IgD-negative memory B cell (primary cell): Measurements from ENCODE around the gene SHB. TPM values are rescaled to one million over a fixed set of nuclear protein-coding genes. Genes with fewer than 3 reads are reported as not detected.

Source experiments
- H3K27ac Mint-ChIP-seq, 3 donors: one replicate each; pipeline ENCODE4 v1.8.0; 2020 to 2022; ENCODE audit warnings: mild to moderate bottlenecking in 3 of 3, mixed read lengths in 3 of 3, moderate library complexity in 1 of 3
- H3K27me3 Mint-ChIP-seq: one replicate; pipeline ENCODE4 v1.8.0; 2021; ENCODE audit warnings: mixed read lengths
- H3K36me3 Mint-ChIP-seq: one replicate; pipeline ENCODE4 v1.8.0; 2020; ENCODE audit warnings: mild to moderate bottlenecking, mixed read lengths
- H3K4me1 Mint-ChIP-seq, 3 donors: one replicate each; pipeline ENCODE4 v1.8.0; 2020 to 2022; ENCODE audit warnings: mixed read lengths in 3 of 3, mild to moderate bottlenecking in 1 of 3
- H3K4me3 Mint-ChIP-seq, 4 donors: one replicate each; pipeline ENCODE4 v1.8.0; 2020 to 2022; ENCODE audit warnings: mild to moderate bottlenecking in 4 of 4, mixed read lengths in 4 of 4, moderate library complexity in 3 of 4
- H3K9me3 Mint-ChIP-seq, 3 donors: one replicate each; pipeline ENCODE4 v1.8.0; 2020 to 2021; ENCODE audit warnings: mixed read lengths in 3 of 3, mild to moderate bottlenecking in 1 of 3
- polyA plus RNA-seq: library from polyadenylated mRNA; unstranded; fragments of 300-500 nt; fragmentation: Illumina TruSeq; gene quantifications from one replicate; pipeline ENCODE4 v1.2.3, GENCODE V29; 2021

Gene SHB
- polyA plus RNA-seq, 1 donor from 2014 or later = not detected

DNA sequence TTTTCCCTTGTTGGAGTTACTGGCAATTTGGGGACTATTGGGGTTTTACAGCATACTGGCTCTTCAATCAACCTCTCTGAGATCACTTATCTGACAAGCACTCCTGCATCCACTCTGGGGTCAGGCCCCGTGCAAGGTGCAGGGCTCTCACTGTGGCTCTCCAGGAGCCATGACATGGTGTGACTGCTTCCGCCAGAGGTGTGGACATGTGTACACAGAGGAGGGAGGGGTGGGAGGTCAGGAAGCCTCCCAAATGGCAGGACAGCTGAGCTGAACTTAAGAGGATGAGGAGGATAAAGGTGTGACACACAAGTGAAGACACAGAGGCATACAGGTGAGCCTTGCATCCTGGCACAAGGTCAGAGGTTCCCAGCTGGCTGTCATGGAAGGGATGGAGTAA lies 24.3 kb downstream of the SHB start:
- Mint-ChIP-seq H3K27me3 (peaks cover 5% of the 10 kb centered on the region), H3K4me3 (no peak overlapping the region), H3K9me3 (no peaks in the 10 kb centered on the region), H3K27ac (no peak overlapping the region), H3K36me3 (no peaks in the 10 kb centered on the region), H3K4me1 (peaks cover 0 to 2% (median 0%) of the 10 kb centered on the region in 3 donors)

DNA sequence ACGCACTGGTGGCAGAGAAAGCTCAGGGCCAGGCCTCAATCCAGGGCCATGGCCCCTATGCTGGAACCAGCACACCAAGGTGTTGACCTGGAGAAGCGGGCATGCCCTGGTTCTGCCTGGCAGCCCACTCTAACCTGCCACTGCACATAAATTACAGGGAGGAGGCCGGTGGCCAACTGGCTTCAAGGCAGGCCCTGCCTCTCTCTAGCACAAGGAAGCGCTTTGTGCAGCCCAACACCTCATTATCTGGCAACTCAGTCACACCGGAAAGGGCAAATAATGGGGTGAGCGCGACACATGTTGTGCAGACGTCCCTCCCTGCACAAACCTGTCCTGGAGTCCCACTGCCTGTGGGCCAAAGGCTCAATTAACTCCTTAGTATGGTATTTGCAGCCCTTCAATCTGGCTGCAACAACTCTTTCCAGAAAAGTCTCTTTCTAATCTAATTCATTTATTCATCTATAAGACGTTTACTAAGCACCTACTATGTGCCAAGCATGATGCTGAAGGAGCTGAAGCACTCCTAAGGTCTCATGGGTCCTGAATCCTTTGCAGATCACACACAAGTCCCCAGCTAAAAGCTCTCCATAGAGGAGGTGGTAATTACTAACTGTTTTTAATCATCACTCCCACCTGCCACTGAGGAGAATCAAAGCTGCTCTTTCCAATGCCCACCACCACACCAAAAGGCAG lies 24.9 kb downstream of the SHB start:
- Mint-ChIP-seq H3K27me3 (peaks cover 5% of the 10 kb centered on the region), H3K36me3 (no peaks in the 10 kb centered on the region), H3K4me1 (peaks cover 0 to 2% (median 0%) of the 10 kb centered on the region in 3 donors), H3K9me3 (no peaks in the 10 kb centered on the region), H3K4me3 (no peak overlapping the region), H3K27ac (no peak overlapping the region)

DNA sequence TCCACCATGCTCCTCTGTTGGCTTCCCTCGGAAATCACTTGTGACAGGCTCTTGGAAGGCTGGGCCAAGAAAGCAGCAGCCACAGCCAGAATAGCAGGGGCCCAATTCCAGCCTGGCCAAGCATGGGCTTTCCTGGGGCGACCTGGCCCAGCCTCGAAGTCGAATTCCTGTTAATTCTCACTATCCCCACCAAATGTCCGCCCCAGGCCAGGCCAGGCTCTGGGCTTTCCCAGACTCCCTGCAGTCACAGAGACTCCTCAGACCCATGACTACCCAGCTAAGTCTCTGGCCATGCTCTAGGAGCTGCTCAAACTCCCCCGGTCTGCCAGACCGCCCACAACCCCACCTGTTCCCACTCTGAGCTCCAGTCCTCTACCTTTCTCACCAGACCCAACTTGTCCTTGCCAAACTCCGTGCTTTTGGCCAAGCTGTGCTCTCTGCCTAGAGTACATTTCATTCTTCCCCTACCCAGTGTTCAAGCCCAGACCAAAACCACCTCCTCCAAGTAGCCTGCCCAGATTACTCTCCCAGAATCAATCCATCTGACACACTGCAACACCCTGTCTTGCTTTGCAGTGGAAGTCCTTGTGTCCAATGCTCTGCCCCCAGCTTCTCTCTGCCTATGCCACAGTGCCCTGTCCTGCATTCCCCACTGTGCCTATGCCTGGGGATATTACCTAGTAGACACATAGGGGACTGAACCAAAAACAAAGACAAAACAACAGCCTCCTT lies 26.2 kb downstream of the SHB start:
- no peaks in the 10 kb centered on the region for H3K9me3 Mint-ChIP-seq
- no peaks in the 10 kb centered on the region for H3K36me3 Mint-ChIP-seq
- peaks cover 5% of the 10 kb centered on the region for H3K27me3 Mint-ChIP-seq
- peaks cover 0 to 3% (median 0%) of the 10 kb centered on the region in 3 donors for H3K4me1 Mint-ChIP-seq
- no peak overlapping the region for H3K27ac Mint-ChIP-seq
- no peak overlapping the region for H3K4me3 Mint-ChIP-seq

DNA sequence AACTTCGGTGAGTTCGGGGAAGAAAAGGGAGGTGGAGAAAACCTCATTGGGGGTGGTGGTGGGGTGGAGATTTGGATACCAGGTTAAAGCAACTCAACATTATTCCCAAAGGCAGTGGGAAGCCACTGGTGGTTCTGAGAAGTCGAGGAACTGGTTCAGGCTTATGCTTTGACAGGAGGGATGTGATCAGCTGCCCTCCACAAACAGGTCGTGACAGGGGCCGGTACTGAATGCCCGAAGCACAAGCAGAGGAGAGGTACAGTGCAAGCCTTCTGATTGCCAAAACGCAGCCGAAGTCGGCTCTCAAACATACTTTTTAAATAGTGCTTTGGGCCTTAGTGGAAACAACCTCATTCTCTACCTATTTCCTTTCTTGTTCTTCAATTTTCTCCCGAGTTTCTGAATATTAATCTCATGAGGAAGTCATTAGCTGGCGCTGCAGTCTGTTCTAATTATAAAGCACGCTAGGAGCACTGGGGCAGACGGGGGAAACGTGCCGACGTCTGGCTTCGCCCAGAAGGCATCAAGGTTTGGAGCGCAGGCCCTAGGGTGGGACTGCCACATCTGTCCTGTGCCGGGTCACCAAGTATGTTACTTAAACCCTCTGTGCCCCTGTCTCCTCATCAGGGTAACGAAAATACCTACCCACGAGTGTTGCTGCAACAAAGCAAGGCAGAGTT lies 27.3 kb downstream of the SHB start:
- no peak overlapping the region for H3K27ac Mint-ChIP-seq
- no peaks in the 10 kb centered on the region for H3K9me3 Mint-ChIP-seq
- H3K36me3 Mint-ChIP-seq = no peaks in the 10 kb centered on the region
- peaks cover 0 to 3% (median 0%) of the 10 kb centered on the region in 3 donors for H3K4me1 Mint-ChIP-seq
- H3K27me3 Mint-ChIP-seq = peaks cover 3% of the 10 kb centered on the region
- no peak overlapping the region for H3K4me3 Mint-ChIP-seq

DNA sequence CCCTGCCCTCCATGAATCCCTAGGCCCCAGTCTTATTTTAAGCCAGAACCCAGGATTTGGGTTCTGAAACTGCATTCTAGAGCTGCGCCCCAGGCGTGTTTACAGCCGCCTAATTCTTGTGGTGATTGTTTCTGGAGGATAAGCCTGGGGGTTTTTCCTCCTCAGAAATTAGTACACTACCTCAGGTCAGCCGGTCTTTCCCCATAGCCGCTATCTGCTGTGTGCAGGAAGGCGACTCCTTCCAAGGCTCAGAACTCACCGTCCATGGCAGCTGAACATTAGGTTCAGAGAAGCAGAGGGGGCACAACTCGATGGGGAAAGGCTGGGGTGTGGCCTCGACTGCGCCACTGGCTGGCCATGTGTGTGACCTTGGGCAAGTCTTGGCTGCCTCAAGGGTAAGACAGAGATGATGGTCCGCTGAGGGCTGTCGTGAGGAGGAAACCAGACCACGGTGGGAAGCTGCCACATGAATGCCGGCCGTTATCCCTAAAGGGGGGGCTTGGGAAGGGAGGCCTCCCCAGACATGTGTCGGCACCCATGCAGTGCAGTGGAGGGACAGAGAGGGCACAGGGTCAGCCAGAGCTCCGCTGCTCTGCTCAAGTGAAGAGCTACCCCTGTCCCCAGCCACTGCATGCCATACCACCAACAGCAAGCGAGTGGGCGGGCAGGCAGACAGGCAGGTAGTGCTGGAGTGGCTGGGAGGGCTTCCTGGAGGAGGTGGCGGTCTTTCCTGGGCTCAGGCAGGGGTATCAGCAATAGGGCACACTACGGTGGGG lies 28.9 kb downstream of the SHB start:
- H3K9me3 Mint-ChIP-seq = no peaks in the 10 kb centered on the region
- no peak overlapping the region for H3K27ac Mint-ChIP-seq
- H3K36me3 Mint-ChIP-seq = no peaks in the 10 kb centered on the region
- no peak overlapping the region for H3K4me3 Mint-ChIP-seq
- H3K4me1 Mint-ChIP-seq = peaks cover 0 to 3% (median 0%) of the 10 kb centered on the region in 3 donors
- H3K27me3 Mint-ChIP-seq = peaks cover 3% of the 10 kb centered on the region

DNA sequence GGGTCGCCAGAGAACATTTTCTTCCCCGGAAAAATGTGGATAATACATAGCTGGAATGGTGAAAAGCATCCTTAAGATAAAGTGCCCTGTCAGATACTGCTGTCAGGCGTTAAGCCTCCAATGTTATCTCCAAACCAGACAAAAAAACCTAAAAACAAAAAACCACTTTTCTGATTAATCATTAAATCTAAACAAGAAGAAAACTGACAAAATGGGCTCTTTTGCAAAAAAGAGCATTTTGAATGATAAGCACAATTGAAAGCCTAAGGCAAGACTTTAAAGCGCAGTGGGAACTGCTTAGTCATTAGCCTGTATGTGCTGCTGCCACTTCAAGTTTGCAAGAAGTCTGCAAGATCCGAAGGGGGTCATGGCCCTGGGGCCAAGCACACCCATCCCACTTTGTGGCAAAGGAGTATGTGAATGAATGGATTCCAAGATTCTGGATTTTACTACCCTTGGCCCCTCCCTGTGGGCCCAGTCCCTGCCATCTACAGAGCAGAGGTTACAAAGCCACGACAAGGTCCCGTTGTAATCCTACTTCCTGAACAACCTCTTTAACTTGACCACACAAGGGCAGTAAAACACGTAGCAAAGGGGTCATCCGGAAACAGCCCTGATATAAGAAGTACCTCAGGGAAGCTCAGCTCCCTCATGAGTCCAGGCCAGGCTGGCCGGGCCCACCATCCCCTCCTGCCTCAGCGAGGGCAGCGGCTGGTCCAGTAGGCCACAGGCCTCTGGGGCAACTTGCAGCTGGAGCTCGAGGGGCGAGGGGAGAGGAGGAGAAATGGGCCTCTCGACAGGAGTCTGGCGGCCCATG lies 29.7 kb downstream of the SHB start:
- Mint-ChIP-seq H3K9me3 (no peaks in the 10 kb centered on the region), H3K4me3 (no peak overlapping the region), H3K27me3 (peaks cover 3% of the 10 kb centered on the region), H3K36me3 (no peaks in the 10 kb centered on the region), H3K4me1 (peaks cover 0 to 3% (median 0%) of the 10 kb centered on the region in 3 donors), H3K27ac (no peak overlapping the region)

DNA sequence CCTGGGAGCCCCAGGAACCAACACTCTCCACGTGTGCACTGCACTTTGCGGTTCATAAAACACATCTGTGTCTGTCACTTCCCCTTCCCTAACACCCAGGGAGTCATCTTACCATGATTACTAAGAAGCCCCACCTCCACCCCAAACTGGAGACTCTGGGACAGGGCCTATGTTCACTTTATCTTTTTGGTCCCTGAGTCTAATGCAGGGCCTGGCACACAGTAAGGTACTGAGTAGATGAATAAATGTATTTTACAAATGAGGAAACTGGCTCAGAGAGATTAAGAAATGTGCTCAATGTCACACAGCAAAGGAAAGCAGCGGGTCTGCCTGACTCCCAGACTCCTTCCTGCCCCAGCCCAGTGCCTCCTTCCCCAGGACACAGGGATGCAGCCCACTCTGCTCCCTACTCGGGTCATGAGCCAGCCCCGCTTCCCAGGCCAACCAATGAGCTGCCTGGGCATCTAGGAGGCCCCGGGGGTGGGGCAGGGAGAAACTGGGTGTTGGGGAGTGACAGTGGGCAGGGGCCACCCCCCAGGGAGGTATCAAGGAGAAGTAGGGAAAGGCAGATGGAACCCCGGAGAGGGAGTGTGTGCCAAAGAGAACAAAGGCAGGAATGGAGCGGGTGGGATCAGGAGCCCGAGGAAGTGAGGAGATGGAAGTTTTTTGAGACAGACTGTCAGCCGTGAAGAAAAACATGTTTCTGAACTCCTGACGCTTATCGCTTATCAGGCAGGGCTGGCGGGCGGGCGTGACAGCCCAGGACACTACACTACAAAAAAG lies 30.5 kb downstream of the SHB start:
- peak overlapping the region in 2 of 4 donors; percentile 17 to 77 for H3K4me3 Mint-ChIP-seq
- H3K27ac Mint-ChIP-seq = no peak overlapping the region
- peaks cover 0 to 2% (median 0%) of the 10 kb centered on the region in 3 donors for H3K9me3 Mint-ChIP-seq
- H3K27me3 Mint-ChIP-seq = peaks cover 3% of the 10 kb centered on the region
- peaks cover 0 to 3% (median 0%) of the 10 kb centered on the region in 3 donors for H3K4me1 Mint-ChIP-seq
- H3K36me3 Mint-ChIP-seq = no peaks in the 10 kb centered on the region

DNA sequence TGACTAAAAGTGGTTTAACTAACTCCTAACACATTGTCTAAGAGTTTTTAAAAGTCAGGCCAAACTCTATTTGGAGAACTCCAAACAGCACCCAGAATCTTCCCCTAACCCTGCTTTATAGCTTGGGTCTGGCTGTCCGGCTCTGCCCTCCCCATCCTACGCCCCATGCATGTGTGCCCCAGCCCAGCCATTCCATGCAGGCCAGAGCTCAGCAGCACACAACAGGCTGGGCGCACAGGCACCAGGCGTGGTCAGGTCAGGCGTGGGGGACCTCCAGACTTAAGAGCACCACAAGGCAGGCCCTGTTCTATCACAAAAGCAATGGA lies 31.1 kb downstream of the SHB start:
- H3K27me3 Mint-ChIP-seq = peaks cover 3% of the 10 kb centered on the region
- peaks cover 0 to 2% (median 0%) of the 10 kb centered on the region in 3 donors for H3K9me3 Mint-ChIP-seq
- peaks cover 0 to 3% (median 0%) of the 10 kb centered on the region in 3 donors for H3K4me1 Mint-ChIP-seq
- peak overlapping the region in 2 of 4 donors; percentile 17 to 77 for H3K4me3 Mint-ChIP-seq
- H3K27ac Mint-ChIP-seq = no peak overlapping the region
- no peaks in the 10 kb centered on the region for H3K36me3 Mint-ChIP-seq

DNA sequence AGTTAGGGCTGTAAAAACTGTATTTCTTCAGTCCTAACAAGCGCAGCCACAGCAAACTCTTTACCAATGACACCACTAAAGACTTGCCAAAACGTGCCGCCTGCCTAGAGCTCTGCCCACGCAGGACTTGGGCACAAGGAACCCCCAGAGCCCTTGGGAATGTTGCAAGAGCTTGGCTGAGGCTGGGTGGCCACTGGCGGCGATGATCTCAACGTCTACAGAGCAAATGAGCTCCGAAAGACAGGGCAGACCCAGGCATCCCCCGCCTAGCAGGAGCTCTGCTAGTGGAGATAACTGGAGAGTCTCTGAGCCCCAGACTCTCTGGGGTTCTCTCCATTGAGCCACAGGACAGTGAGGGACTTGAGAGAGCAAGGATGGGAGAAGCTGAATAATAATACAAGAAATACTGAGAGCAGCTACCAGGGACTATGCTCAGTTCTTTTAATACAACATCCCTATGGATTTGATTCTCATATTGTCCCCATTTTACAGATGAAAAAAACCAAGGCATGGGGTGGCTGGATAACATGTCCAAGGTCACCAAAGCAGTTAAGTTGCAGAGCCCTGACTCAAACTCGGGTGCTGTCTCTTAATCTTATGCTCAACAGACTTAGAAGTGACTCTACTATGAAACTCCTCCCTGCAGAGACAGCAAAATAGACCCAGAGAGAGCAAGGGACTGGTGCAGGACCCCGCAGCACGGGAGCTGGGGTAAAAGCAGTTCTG lies 32.5 kb downstream of the SHB start:
- Mint-ChIP-seq H3K9me3 (peaks cover 0 to 3% (median 0%) of the 10 kb centered on the region in 3 donors), H3K27me3 (no peaks in the 10 kb centered on the region), H3K4me3 (no peak overlapping the region), H3K27ac (no peak overlapping the region), H3K36me3 (no peaks in the 10 kb centered on the region), H3K4me1 (peaks cover 0 to 3% (median 0%) of the 10 kb centered on the region in 3 donors)

DNA sequence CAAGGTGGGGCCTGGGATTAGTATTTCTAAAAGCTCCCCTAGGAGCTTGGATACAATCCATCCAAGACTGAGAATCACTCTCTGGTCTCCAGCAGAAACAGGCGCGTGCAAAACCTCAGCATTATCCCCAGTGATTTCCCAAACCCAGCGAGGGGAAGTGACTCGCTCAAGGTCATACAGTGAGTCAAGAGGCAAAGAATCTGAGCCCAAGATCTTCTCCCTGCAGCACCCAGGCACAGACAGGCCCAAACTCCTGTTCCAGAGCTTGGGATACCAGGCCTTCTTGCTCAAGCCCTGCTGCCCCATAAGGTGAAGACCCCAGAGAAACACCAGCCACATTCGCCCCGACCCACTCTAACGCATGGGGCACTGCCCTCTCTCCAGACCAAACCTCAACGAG lies 33.2 kb downstream of the SHB start:
- peaks cover 0 to 3% (median 0%) of the 10 kb centered on the region in 3 donors for H3K9me3 Mint-ChIP-seq
- H3K27me3 Mint-ChIP-seq = no peaks in the 10 kb centered on the region
- H3K27ac Mint-ChIP-seq = no peak overlapping the region
- no peaks in the 10 kb centered on the region for H3K36me3 Mint-ChIP-seq
- no peak overlapping the region for H3K4me3 Mint-ChIP-seq
- peaks cover 0 to 3% (median 0%) of the 10 kb centered on the region in 3 donors for H3K4me1 Mint-ChIP-seq

DNA sequence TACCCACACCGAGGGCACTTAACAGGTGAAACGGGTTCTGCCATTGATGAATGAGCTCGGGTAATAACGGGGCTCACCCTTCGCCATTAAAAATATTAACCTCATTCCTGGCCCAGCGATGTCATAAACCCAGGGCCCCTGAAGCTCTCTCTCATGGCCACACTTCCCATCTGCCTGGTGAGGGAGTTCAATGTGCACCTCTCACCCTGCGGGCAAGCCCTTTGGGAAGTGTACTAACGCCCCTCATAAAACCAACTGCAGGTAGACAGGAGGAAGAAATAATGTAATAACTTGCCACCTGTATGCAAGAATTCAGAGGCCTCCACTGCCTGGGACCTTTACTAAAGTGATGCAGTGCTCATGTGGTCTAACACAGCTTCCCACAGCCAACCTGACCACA lies 35.1 kb downstream of the SHB start:
- Mint-ChIP-seq H3K4me1 (peaks cover 0 to 8% (median 6%) of the 10 kb centered on the region in 3 donors), H3K9me3 (peaks cover 0 to 3% (median 0%) of the 10 kb centered on the region in 3 donors), H3K27ac (peak overlapping the region in 2 of 3 donors; percentile 27 to 33), H3K4me3 (no peak overlapping the region), H3K27me3 (no peaks in the 10 kb centered on the region), H3K36me3 (no peaks in the 10 kb centered on the region)

DNA sequence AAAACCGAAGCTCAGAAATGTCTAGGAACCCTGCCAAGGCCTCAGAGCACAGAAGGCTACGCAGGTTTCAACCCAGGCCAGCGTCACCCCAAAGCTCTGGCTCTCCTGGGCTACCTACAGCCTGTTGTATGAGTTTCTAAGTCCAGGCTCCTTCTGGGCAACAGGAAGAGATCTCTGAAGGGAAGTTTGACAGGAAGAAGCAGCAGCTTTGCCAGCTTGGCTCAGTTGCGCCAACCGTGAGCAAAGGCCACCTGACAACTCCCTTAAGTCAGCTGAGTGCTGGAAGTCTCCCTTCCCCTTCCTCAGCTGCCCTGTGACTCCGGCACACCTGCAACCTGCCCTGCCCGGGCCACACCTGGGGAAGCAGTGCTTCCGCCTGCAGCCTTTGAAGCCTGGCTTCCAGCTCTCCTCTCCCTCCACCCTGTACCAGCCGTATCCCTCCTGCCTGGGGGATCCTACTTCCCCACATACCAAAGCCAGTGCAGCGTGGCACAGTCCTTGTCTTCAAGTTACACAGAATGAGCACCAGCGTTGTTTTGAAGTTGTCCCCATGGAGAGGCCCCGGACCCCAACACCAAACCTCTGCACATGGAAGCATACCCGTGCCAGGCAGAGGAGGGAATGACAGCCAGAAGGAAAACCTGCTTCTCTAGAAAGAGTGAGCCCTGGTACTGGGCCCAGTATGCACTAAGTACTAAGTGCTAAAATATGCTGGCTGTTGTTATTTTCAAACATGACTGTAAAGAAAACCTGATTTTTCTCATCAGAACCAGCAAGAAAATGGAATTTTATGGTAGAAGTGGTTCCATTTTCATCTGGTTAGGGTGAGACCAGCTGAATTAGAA lies 36.5 kb downstream of the SHB start:
- Mint-ChIP-seq H3K36me3 (no peaks in the 10 kb centered on the region), H3K27ac (no peak overlapping the region), H3K4me1 (peaks cover 0 to 6% (median 5%) of the 10 kb centered on the region in 3 donors), H3K9me3 (peaks cover 0 to 3% (median 0%) of the 10 kb centered on the region in 3 donors), H3K27me3 (no peaks in the 10 kb centered on the region), H3K4me3 (no peak overlapping the region)
